CD4-positive, alpha-beta T cell treated with Interleukin-4 for 1 hour (primary cell): ENCODE data around the gene STX18.

Experiments used
- DNase-seq, 2 donors: peaks; one replicate each; pipeline ENCODE4 v3.0.0-alpha.2; 2020 to 2022

STX18 gene

DNA sequence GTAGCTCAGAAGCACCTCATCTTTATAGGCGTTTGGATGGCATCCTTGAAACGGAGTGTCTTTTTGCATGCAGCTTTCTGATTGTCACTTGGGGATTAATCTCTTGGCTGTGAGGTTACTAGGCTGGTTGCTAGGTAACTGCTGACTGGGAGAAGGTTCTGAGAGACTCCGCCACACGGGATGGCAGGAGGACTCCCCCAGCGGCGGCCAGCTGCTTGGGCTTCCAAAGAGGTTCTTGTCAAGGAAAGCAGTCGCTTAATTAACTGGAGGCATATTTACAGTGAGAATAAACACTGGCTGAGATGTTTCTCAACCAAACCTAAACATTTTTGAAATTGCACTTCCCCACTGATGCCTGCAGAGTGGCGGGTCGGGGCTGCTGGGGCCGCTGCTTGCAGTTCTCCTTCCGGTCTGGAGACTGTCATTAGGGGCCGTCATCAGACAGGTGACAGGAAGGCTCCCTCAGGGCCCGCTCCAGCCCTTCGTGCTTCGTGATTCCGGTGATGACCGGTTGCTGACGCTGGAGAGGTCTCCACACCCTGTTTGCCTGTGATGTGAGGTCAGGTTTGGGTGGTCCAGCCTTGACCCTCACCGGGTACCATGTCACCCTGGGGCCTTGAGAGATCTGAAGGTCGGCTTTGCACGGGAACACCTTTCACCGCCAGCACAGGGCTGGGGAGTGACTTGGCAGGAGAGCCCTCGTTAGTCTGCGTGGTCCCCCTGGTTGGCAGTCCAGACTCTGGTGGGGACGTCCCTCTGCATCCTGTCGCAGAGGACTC, 145.8 kb downstream of the STX18 start:
- DNase-seq, result no peak

DNA sequence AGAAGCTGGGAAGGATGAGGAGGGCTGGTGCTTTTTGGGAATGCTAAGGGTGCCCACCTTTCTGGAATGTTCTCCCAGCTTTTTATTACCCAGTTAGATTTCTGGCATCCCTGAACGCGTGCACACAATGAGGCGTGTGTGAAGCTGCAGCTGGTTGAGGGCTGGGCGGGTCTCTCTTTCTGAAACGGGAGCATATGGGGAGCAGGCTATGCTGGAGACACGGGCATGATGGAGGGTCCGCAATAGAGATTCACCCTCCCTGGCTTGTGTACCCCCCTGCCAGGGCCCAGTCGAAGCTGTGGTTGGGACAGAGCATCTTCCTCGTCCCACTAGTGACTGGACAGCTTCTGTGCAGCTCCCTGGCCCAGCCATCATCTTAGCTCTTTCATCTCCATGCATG, 146.5 kb downstream of the STX18 start:
- DNase-seq, result no peak

GRCh38 chr4:4394644-4395043, 147.2 kb downstream of the STX18 start:
- DNase-seq, result no peak

- DNase-seq, result no peak
Observed at GRCh38 chr4:4392501-4393183, 149.2 kb downstream of the STX18 start.

- no peak for DNase-seq
Observed at GRCh38 chr4:4391866-4392265, 150.0 kb downstream of the STX18 start.

GRCh38 chr4:4390515-4391240, 151.2 kb downstream of the STX18 start:
- DNase-seq, result no peak

DNA sequence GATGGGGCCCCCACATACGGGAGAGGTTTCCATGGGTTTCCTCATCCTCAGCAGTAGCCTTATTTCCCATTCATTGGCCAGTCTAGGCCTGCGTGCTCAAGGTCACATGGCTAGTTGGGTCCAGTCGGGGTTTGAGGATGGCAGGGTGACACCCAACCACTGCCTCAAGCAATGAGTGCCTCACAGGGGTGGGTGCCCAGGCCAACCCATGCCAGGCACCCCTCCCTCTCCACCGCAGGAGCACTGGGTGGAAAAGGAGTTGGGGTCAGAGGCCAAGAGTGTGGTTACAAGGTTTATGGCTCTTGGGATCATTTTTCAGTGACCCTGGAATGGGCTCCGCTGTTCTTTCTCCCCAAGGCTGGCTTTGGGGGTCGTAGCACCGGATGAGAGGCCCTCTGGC, 151.8 kb downstream of the STX18 start:
- no peak for DNase-seq

- no peak for DNase-seq
Observed at GRCh38 chr4:4388836-4389575, 152.8 kb downstream of the STX18 start.

DNA sequence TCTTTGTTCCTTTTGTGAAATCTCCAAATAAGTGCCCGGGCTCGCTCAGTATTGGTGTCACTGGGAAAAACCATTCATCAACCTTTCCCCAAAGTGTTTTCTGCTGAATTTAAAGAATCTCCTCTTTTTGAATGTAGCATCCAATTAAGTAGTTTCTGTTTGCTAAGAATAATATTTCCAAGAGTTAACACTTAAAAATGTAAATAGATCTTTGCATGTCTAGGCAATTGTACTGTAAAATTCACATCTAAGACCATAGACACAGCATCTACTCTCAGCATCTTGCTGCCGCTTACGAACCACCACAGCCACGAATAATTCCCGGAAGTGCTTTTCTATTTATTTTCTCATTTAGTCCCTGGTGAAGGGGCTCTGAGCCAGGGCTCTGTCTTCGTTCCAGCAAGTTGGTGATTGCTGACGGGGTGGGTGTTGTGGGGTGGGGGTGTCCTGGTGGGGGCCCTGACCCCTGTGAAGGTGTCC, 153.5 kb downstream of the STX18 start:
- DNase-seq, result no peak

GRCh38 chr4:4387531-4388310, 154.1 kb downstream of the STX18 start:
- peak in 1 of 2 donors; percentile 7 for DNase-seq

DNA sequence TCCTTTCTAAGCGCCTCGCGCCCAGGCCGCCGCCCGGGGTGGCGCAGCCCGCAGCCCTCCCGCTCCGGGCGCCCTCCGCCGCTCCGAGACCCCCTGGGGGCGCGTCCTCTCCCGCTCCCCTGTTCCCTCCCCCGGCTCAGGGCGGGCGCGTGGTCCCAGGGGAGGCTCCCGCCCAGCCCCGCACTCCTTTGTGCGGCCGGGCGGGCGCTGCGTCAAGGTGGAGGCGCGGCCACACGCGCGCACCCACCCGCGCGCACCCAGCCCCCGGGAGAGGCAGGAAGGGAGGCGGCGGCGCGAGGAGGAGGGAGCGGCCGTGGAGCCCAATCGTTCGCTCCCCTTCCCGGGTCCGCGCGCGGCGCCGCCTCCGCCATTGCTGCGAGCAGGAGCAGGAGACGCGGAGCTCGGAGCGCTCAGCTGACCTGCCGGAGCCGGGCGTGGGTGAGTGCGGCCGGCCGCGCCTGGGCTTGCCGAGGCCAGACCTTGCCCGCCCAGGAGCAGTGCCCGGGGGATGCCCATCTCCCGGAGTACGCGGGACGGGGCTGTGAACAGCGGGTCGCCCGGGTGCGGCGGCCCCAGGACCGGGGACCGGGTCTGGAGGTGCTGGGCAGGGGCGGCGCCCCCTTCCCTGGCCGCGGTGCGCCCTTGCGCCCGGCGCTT, 155.0 kb downstream of the STX18 start, which contains the start of gene NSG1:
NSG1 (plus strand) TSS at position 367 of the 657 bp plus-strand sequence. CDS start 528 bp downstream, outside the sequence.
- peak in 1 of 2 donors; percentile 38 for DNase-seq

GRCh38 chr4:4386296-4386735, 155.5 kb downstream of the STX18 start:
- peak in 1 of 2 donors; percentile 26 for DNase-seq

- DNase-seq, result no peak
Observed at GRCh38 chr4:4385729-4386295, 156.0 kb downstream of the STX18 start.

GRCh38 chr4:4384837-4385236, 157.0 kb downstream of the STX18 start:
- DNase-seq, result peak in 1 of 2 donors; percentile 9

- no peak for DNase-seq
Observed at GRCh38 chr4:4383085-4383484, 158.8 kb downstream of the STX18 start.

- no peak for DNase-seq
Observed at GRCh38 chr4:4379540-4380087, 162.2 kb downstream of the STX18 start.

DNA sequence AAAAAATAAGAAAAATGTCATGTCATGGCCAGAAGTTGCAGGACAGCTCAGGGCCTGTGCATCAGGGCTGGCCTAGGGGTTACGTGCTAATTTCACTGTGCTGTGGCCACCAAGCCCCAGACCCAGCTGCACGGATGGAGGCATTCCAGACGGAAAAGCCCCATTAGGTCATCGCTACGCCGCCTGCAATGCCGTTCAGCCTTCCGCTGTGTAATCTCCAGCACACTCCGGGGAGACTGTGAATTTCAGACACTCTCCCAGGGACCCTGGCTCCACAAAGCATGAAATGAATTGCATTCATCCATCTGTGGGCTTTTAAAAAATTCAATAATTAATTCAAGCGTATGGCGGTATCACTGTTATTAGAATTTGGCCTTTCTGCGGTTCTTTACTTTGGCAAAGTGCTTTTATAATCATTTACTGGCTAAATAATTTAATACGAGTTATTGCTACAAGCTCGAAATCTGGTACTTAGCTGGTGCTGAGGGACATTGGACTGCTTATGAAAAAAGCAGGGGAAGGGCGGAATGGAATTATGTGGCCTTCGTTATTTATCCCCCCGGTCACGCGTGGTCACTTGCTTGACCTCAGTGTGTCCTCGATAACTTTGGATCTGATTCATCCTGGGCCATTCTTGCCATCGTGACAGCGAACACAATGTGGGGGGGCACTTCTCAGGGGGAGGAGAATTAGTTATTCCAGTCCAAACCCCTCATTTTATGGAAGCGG, 164.0 kb downstream of the STX18 start:
- no peak for DNase-seq

DNA sequence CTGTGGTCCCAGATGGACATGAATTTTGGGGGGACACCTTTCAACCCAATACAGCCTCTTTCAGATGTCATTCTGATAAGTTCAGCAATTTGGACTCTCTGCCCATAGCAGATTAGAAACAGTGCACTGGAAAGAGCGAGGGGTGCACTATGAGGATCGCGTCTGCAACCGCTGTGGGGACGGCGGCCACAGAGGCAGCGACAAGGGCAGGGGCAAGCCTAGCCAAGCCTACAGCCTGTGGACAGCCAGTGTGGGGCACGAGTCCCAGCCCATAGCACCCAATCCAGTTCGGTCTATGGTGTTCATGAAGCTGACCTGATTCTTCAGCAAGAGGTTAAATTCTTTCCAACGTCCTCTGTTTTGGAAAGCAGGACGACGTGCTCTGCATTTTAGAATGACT, 164.7 kb downstream of the STX18 start:
- DNase-seq, result no peak

DNA sequence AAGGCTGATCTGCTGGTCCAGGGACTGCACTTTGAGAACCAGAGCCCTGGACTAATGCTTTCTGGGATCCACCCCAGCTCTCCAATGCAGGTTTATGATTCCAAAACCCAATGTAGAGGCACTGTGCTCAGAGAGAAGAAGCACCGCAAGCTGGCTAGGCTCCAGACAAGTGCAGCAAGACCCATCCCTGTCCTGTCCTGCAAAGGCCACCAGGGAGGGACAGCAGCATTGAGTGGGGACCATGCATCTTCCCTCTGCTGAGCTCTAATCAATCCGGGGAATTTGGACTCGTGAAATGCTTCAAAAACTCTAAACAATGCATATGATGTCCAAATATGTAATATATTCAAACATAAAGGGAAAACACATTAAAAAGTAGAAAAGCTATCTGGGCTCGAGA, 165.8 kb downstream of the STX18 start:
- no peak for DNase-seq
